Spinal cord (tissue), 10 donors: ENCODE results near the gene RASA2. TPM values are rescaled to one million over a fixed set of nuclear protein-coding genes. Genes with fewer than 3 reads are reported as not detected.

Source experiments
- DNase-seq, 6 donors: peaks; one replicate each; pipeline versions ENCODE4 v3.0.0 to v3.0.0-alpha.2; 2013 to 2015; ENCODE audit warnings: low spot score in 6 of 6, low read depth in 4 of 6
- H3K27ac ChIP-seq: one replicate; pipeline ENCODE4 v1.5.1; 2013; ENCODE audit warnings: low read depth, low read length, control low read depth
- H3K27me3 ChIP-seq: one replicate; pipeline ENCODE4 v1.6.1; 2013; ENCODE audit warnings: low read length; ENCODE audit not compliant: control insufficient read depth, insufficient read depth
- H3K36me3 ChIP-seq: one replicate; pipeline ENCODE4 v1.6.1; 2013; ENCODE audit warnings: low read length; ENCODE audit not compliant: control insufficient read depth, insufficient read depth
- H3K4me1 ChIP-seq: one replicate; pipeline ENCODE4 v1.6.1; 2013; ENCODE audit warnings: low read length; ENCODE audit not compliant: control insufficient read depth, insufficient read depth
- H3K4me3 ChIP-seq: one replicate; pipeline ENCODE4 v1.5.1; 2013; ENCODE audit warnings: low read depth, low read length, control low read depth
- H3K9me3 ChIP-seq: one replicate; pipeline ENCODE4 v1.6.1; 2013; ENCODE audit warnings: low read length; ENCODE audit not compliant: control insufficient read depth, insufficient read depth
- WGBS: methylation state at CpG from one replicate; pipeline ENCODE4 v1.1.5; 2013; ENCODE audit warnings: missing lambda C conversion rate; ENCODE audit not compliant: insufficient coverage; 5-methylcytosine and 5-hydroxymethylcytosine counted together
- polyA plus RNA-seq, 2 donors: library from polyadenylated mRNA; unstranded; fragments of 120-200 nt; gene quantifications; one replicate each; pipeline ENCODE4 v1.2.1, GENCODE V29; 2013; ENCODE audit not compliant: insufficient read length in 2 of 2
- total RNA-seq, 2 donors: library from RNA; depleted of rRNA in 1 of 2; stranded (reverse); fragments of 120-200 nt in 1 of 2; fragments of >200 nt in 1 of 2; gene quantifications; one replicate each; pipeline versions ENCODE4 v1.2.3 to v1.2.4, GENCODE V29; 2013 to 2014
- donor health status: healthy.

RASA2 gene
- total and polyA plus RNA-seq, 4 donors: 17.4 to 27.9 (median 19.0) TPM

DNA sequence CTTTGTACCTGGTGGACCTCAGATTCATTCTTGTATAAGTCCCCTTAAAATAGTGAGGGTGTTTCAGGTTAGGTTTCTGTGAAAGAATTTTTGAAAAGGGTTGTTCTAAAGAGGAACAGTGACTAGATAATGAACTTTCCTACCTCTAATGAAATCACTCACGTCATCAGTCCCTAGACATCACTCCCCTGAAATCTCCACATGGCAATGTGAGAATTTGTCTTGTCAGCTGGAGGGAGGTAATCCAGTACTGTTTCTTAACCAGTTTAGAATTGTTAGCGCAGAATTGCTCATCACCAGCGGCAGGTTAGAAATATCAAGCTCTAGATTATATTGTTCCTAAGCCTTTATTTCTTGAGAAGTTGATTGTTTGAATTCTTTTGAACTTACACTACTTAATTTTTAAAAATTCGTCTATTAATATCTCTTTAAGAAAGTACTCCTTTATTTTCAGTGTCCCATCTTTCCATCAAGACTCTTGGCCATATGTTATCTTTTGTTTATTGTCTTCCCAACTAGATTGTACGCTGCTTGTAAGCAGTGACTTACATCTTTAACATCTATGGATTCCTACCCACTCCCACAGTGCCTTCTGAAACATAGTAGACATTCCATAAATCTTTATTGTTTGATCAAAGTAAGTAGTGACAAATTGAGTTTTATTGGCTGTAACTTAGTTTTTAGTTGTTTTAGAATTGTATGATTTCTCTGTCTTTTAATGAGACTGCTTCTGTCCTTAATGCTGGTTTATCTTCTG is 52.8 kb downstream of the RASA2 start:
- no CpG with 5 or more reads among the region's 5 CpGs for WGBS
- no peak for DNase-seq
- Histone ChIP-seq H3K27me3 (no peaks in the 10 kb centered on the region), H3K9me3 (peaks cover 2% of the 10 kb centered on the region), H3K27ac (no peak overlapping the region), H3K4me3 (no peak overlapping the region), H3K4me1 (no peaks in the 10 kb centered on the region), H3K36me3 (no peaks in the 10 kb centered on the region)

DNA sequence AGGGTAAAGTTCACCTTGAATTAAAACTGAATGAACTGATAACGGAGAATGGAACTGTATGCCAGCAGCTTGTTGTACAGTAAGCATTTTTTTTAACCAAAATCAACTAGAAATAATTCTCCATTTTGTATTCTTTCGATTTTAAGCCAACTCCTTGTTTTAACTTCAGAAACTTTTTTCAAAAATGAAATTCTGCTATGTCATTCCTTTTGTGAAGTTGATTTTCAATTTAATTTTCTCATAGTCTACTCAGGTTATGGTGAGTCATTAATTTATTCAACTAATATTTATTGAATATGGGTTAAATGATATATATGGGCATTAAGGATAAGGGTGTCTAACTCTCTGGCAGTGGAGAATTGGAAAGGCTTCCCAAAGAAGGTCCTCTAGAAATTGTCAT is 53.7 kb downstream of the RASA2 start:
- no peaks in the 10 kb centered on the region for H3K36me3 ChIP-seq
- no CpG with 5 or more reads among the region's 2 CpGs for WGBS
- no peak for DNase-seq
- H3K27me3 ChIP-seq: no peaks in the 10 kb centered on the region
- H3K9me3 ChIP-seq: peaks cover 2% of the 10 kb centered on the region
- H3K27ac ChIP-seq: no peak overlapping the region
- H3K4me1 ChIP-seq: no peaks in the 10 kb centered on the region
- no peak overlapping the region for H3K4me3 ChIP-seq

- no peak for DNase-seq
- H3K36me3 ChIP-seq: no peaks in the 10 kb centered on the region
- H3K27me3 ChIP-seq: no peaks in the 10 kb centered on the region
- no CpG with 5 or more reads among the region's 2 CpGs for WGBS
- H3K4me1 ChIP-seq: no peaks in the 10 kb centered on the region
- no peak overlapping the region for H3K4me3 ChIP-seq
- no peak overlapping the region for H3K27ac ChIP-seq
- H3K9me3 ChIP-seq: peaks cover 4% of the 10 kb centered on the region
Observed at GRCh38 chr3:141542202-141542969, 55.6 kb downstream of the RASA2 start.

DNA sequence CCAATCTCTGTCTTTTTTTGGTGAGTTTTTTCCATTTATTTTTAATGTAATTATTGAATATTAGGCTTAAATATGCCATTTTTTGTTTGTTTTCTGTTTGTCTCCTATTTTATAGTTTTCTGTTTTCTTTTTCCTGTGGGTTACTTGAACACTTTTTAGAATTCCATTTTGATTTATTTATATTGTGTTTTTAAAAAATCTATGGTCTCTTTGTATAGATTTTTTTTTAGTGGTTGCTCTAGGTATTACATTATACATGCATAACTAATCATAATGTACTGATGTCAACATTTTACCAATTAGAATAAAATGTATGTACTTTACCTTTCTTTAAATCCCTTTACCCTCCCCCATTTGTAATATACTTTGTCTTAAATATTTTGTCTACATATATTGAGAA is 56.2 kb downstream of the RASA2 start:
- Histone ChIP-seq H3K4me1 (no peaks in the 10 kb centered on the region), H3K27ac (no peak overlapping the region), H3K4me3 (no peak overlapping the region), H3K36me3 (no peaks in the 10 kb centered on the region), H3K27me3 (no peaks in the 10 kb centered on the region), H3K9me3 (peaks cover 4% of the 10 kb centered on the region)
- no peak for DNase-seq

- no peak overlapping the region for H3K4me3 ChIP-seq
- H3K27me3 ChIP-seq: no peaks in the 10 kb centered on the region
- H3K9me3 ChIP-seq: peaks cover 4% of the 10 kb centered on the region
- 99% methylated on average over 5 of the region's 6 CpGs for WGBS
- H3K4me1 ChIP-seq: no peaks in the 10 kb centered on the region
- no peaks in the 10 kb centered on the region for H3K36me3 ChIP-seq
- H3K27ac ChIP-seq: no peak overlapping the region
- no peak for DNase-seq
Observed at GRCh38 chr3:141544697-141545096, 57.9 kb downstream of the RASA2 start.

DNA sequence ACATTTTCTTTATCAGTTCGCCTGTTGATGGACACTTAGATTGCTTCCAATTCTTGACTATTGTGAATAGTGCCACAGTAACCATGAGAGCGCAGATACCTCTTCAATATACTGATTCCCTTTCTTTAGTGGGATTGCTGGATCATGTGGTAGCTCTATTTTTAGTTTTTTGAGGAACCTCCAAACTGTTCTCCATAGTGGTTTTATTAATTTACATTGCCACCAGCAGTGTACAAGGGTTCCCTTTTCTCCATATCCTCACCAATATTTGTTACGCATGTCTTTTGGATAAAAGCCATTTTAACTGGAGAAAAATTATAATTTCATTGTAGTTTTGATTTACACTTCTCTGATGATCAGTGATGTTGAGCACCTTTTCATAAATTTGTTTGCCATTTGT is 59.3 kb downstream of the RASA2 start:
- H3K4me1 ChIP-seq: no peaks in the 10 kb centered on the region
- H3K4me3 ChIP-seq: no peak overlapping the region
- WGBS: no CpG with 5 or more reads among the region's 3 CpGs
- DNase-seq: no peak
- H3K27ac ChIP-seq: no peak overlapping the region
- H3K9me3 ChIP-seq: peaks cover 4% of the 10 kb centered on the region
- no peaks in the 10 kb centered on the region for H3K27me3 ChIP-seq
- H3K36me3 ChIP-seq: no peaks in the 10 kb centered on the region

- DNase-seq: no peak
- no peaks in the 10 kb centered on the region for H3K27me3 ChIP-seq
- H3K9me3 ChIP-seq: peaks cover 4% of the 10 kb centered on the region
- no peaks in the 10 kb centered on the region for H3K4me1 ChIP-seq
- no CpG with 5 or more reads among the region's 3 CpGs for WGBS
- no peaks in the 10 kb centered on the region for H3K36me3 ChIP-seq
- H3K4me3 ChIP-seq: no peak overlapping the region
- H3K27ac ChIP-seq: no peak overlapping the region
Observed at GRCh38 chr3:141546586-141546985, 59.8 kb downstream of the RASA2 start.

DNA sequence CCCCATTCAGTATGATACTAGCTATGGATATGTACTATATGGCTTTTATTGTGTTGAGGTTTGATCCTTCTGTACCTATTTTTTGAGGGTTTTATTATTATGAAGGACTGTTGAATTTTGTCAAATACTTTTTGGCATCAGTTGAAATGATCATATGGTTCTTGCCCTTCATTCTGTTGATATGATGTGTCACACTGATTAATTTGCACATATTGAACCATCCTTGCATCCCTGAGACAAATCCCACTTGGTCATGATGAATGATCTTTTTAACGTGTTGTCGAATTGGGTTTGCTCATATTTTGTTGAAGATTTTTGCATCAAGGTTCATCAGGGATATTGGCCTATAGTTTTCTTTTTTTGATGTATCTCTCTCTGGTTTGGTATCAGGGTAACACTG is 61.0 kb downstream of the RASA2 start:
- H3K9me3 ChIP-seq: peaks cover 4% of the 10 kb centered on the region
- H3K4me1 ChIP-seq: no peaks in the 10 kb centered on the region
- H3K27me3 ChIP-seq: no peaks in the 10 kb centered on the region
- no peak overlapping the region for H3K4me3 ChIP-seq
- no peak for DNase-seq
- WGBS: no CpG with 5 or more reads among the region's 2 CpGs
- H3K36me3 ChIP-seq: no peaks in the 10 kb centered on the region
- H3K27ac ChIP-seq: no peak overlapping the region

GRCh38 chr3:141550926-141551665 is 64.3 kb downstream of the RASA2 start:
- DNase-seq: no peak
- no peak overlapping the region for H3K27ac ChIP-seq
- H3K4me1 ChIP-seq: no peaks in the 10 kb centered on the region
- WGBS: no CpG with 5 or more reads among the region's 2 CpGs
- no peaks in the 10 kb centered on the region for H3K27me3 ChIP-seq
- H3K9me3 ChIP-seq: peaks cover 2% of the 10 kb centered on the region
- no peaks in the 10 kb centered on the region for H3K36me3 ChIP-seq
- no peak overlapping the region for H3K4me3 ChIP-seq
